NCI-H345 (cell line): ENCODE measurements around the gene UNC50.

Experiments used
- DNase-seq: peaks from one replicate; lab custom pipeline; 2025; lab: John Stamatoyannopoulos, UW

Gene UNC50

DNA sequence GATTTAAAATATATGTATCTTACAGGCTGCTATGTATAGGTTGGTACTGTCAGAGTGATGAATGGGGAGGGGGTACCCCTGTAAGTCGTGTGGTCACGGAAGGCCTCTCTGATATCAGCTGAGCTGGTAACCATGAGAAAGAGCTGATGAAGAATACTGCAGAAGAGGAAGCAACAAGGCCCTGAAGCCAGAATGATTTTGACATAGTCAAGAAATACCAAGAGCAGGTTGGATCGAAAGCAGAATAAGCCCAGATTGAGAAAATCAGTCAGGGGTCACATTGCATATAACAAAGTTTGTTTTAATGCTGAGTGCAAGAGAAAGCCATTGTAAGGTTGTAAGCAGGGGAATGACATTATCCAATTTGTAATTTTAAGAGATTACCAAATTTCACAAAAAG lies 57.3 kb downstream of the UNC50 start:
- DNase-seq = no peak
